Progenitor cell of endocrine pancreas (in vitro differentiated cells): ENCODE data around the gene PCDHA4. TPM values are rescaled to one million over a fixed set of nuclear protein-coding genes. Genes with fewer than 3 reads are reported as not detected.

Experiments used
- DNase-seq: peaks from one replicate; pipeline ENCODE4 v3.0.0; 2021; ENCODE audit warnings: low spot score; ENCODE audit not compliant: unreplicated experiment
- H3K27ac Mint-ChIP-seq: 2 replicates; pipeline ENCODE4 v1.8.0; 2021; ENCODE audit warnings: mild to moderate bottlenecking, moderate library complexity, mixed read lengths
- H3K27me3 Mint-ChIP-seq: 2 replicates; pipeline ENCODE4 v1.8.0; 2021; ENCODE audit warnings: mixed read lengths
- H3K36me3 Mint-ChIP-seq: 2 replicates; pipeline ENCODE4 v1.8.0; 2022; ENCODE audit warnings: mixed read lengths; ENCODE audit not compliant: insufficient read depth
- H3K4me1 Mint-ChIP-seq: 2 replicates; pipeline ENCODE4 v1.8.0; 2021; ENCODE audit warnings: low read depth, mixed read lengths
- H3K4me3 Mint-ChIP-seq: 2 replicates; pipeline ENCODE4 v1.8.0; 2021; ENCODE audit warnings: low read depth, mild to moderate bottlenecking, moderate library complexity, mixed read lengths
- H3K9me3 Mint-ChIP-seq: 2 replicates; pipeline ENCODE4 v1.8.0; 2021; ENCODE audit warnings: low read depth, mixed read lengths
- CTCF ChIP-seq: fragments of 200-600 bp; sonication (generic); IDR thresholded peaks from one replicate; pipeline ENCODE4 v1.5.0; 2021; ENCODE audit warnings: antibody characterized with exemption, mild to moderate bottlenecking; ENCODE audit not compliant: unreplicated experiment
- total RNA-seq: library from RNA; stranded (reverse); gene quantifications from 2 replicates; pipeline ENCODE4 v1.2.1, GENCODE V29; 2021

The PCDHA4 gene
- total RNA-seq, 1 donor from 2014 or later = 27.8 TPM

GRCh38 chr5:140855772-140856674, 49.2 kb downstream of the PCDHA4 start, which contains the start of gene PCDHA10:
Gene PCDHA10, plus strand, starts transcription at chr5:140855897. Its CDS starts 152 bp downstream, at chr5:140856049.
- Mint-ChIP-seq H3K4me1 (peaks cover 4% of the 10 kb centered on the region), H3K27ac (peak within 1 kb of the TSS; percentile 95), H3K9me3 (peaks cover 25% of the 10 kb centered on the region), H3K27me3 (no peaks in the 10 kb centered on the region), H3K36me3 (peaks cover 52% of the 10 kb centered on the region), H3K4me3 (peak within 1 kb of the TSS; percentile 83)
- peak; percentile 61 for TF ChIP-seq CTCF
- DNase-seq = no peak

- Mint-ChIP-seq H3K4me1 (peaks cover 4% of the 10 kb centered on the region), H3K4me3 (no peak overlapping the region), H3K9me3 (peaks cover 34% of the 10 kb centered on the region), H3K36me3 (peaks cover 60% of the 10 kb centered on the region), H3K27me3 (no peaks in the 10 kb centered on the region), H3K27ac (peak overlapping the region; percentile 95)
- no peak for DNase-seq
- TF ChIP-seq CTCF = no peak
Observed at GRCh38 chr5:140857177-140857986, 50.5 kb downstream of the PCDHA4 start.

- H3K27me3 Mint-ChIP-seq = no peaks in the 10 kb centered on the region
- peaks cover 34% of the 10 kb centered on the region for H3K9me3 Mint-ChIP-seq
- H3K27ac Mint-ChIP-seq = peak overlapping the region; percentile 37
- peaks cover 4% of the 10 kb centered on the region for H3K4me1 Mint-ChIP-seq
- DNase-seq = no peak
- H3K4me3 Mint-ChIP-seq = no peak overlapping the region
- peaks cover 63% of the 10 kb centered on the region for H3K36me3 Mint-ChIP-seq
- no peak for TF ChIP-seq CTCF
Observed at GRCh38 chr5:140857987-140858240, 51.0 kb downstream of the PCDHA4 start.

GRCh38 chr5:140862441-140863295, 55.8 kb downstream of the PCDHA4 start:
- Mint-ChIP-seq H3K4me1 (no peaks in the 10 kb centered on the region), H3K27me3 (no peaks in the 10 kb centered on the region), H3K27ac (no peak overlapping the region), H3K9me3 (peaks cover 27% of the 10 kb centered on the region), H3K4me3 (no peak overlapping the region), H3K36me3 (peaks cover 66% of the 10 kb centered on the region)
- no peak for TF ChIP-seq CTCF
- DNase-seq = no peak

Other genes starting within 250 kb of the PCDHA4 start
- 31.8 and 34.6 TPM in 2 replicates for gene SRA1, start 249.6 kb upstream of the PCDHA4 start, total RNA-seq
- gene APBB3, start 242.5 kb upstream of the PCDHA4 start, total RNA-seq = 47.8 and 53.6 TPM in 2 replicates
- gene SLC35A4, start 242.2 kb upstream of the PCDHA4 start, total RNA-seq = 67.3 and 69.2 TPM in 2 replicates
- gene CD14, start 173.9 kb upstream of the PCDHA4 start, total RNA-seq = 0.36 TPM in 1 of 2 replicates, not detected in the other
- 25.9 and 27.5 TPM in 2 replicates for gene TMCO6, start 167.6 kb upstream of the PCDHA4 start, total RNA-seq
- 62.4 and 63.9 TPM in 2 replicates for gene NDUFA2, start 159.4 kb upstream of the PCDHA4 start, total RNA-seq
- 76.1 and 85.2 TPM in 2 replicates for gene IK, start 159.2 kb upstream of the PCDHA4 start, total RNA-seq
- 26.0 and 26.9 TPM in 2 replicates for gene WDR55, start 142.2 kb upstream of the PCDHA4 start, total RNA-seq
- gene DND1, start 133.5 kb upstream of the PCDHA4 start, total RNA-seq = 3.1 and 4.0 TPM in 2 replicates
- 77.7 and 78.9 TPM in 2 replicates for gene HARS1, start 115.7 kb upstream of the PCDHA4 start, total RNA-seq
- gene HARS2, start 115.6 kb upstream of the PCDHA4 start, total RNA-seq = 44.7 and 47.5 TPM in 2 replicates
- 67.6 and 67.7 TPM in 2 replicates for gene ZMAT2, start 106.6 kb upstream of the PCDHA4 start, total RNA-seq
- gene PCDHA1, start 20.9 kb upstream of the PCDHA4 start, total RNA-seq = not detected in 2 replicates
- gene PCDHA2, start 12.2 kb upstream of the PCDHA4 start, total RNA-seq = 5.6 and 5.9 TPM in 2 replicates
- 1.5 and 2.4 TPM in 2 replicates for gene PCDHA3, start 6.0 kb upstream of the PCDHA4 start, total RNA-seq
- gene PCDHA5, start 14.5 kb downstream of the PCDHA4 start, total RNA-seq = 3.4 and 4.4 TPM in 2 replicates
- gene PCDHA6, start 20.9 kb downstream of the PCDHA4 start, total RNA-seq = 12.5 and 13.2 TPM in 2 replicates
- 4.3 and 4.9 TPM in 2 replicates for gene PCDHA7, start 27.2 kb downstream of the PCDHA4 start, total RNA-seq
- 4.9 and 5.1 TPM in 2 replicates for gene PCDHA8, start 34.1 kb downstream of the PCDHA4 start, total RNA-seq
- gene PCDHA9, start 41.3 kb downstream of the PCDHA4 start, total RNA-seq = 3.4 and 3.8 TPM in 2 replicates
- 18.3 and 19.2 TPM in 2 replicates for gene PCDHA10, start 48.8 kb downstream of the PCDHA4 start, total RNA-seq
- gene PCDHA11, start 61.9 kb downstream of the PCDHA4 start, total RNA-seq = 10.0 and 10.5 TPM in 2 replicates
- 12.9 and 13.7 TPM in 2 replicates for gene PCDHA12, start 68.2 kb downstream of the PCDHA4 start, total RNA-seq
- 3.5 and 3.9 TPM in 2 replicates for gene PCDHA13, start 75.1 kb downstream of the PCDHA4 start, total RNA-seq
- gene PCDHAC1, start 119.2 kb downstream of the PCDHA4 start, total RNA-seq = 7.7 and 8.9 TPM in 2 replicates
- gene PCDHAC2, start 159.4 kb downstream of the PCDHA4 start, total RNA-seq = 1.8 and 1.9 TPM in 2 replicates
- 0.29 and 0.31 TPM in 2 replicates for gene PCDHB1, start 244.3 kb downstream of the PCDHA4 start, total RNA-seq